NCI-H1694 (cell line): ENCODE results near the gene PIAS2.

Experiments used
- DNase-seq: peaks from one replicate; lab custom pipeline; 2025; lab: John Stamatoyannopoulos, UW

The PIAS2 gene

DNA sequence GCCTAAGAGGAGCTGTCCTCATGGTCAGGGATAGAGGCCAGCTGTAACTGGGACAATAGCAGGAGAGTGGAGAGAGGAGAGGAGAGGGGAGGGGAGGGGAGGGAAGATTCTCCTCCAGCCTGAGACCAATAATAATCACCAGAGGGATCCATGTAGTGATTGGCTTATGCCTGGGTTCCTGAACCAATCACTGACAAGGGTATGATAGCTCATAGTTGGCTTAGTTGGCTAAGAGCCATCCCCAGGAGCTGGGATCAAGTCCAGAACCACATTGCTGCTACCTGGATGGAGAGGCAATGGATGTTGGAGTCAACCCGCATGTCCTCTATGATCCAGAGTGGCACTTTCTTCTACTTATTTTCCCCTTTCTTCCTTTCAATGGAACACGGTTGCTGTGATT is 152.7 kb downstream of the PIAS2 start:
- DNase-seq = no peak

DNA sequence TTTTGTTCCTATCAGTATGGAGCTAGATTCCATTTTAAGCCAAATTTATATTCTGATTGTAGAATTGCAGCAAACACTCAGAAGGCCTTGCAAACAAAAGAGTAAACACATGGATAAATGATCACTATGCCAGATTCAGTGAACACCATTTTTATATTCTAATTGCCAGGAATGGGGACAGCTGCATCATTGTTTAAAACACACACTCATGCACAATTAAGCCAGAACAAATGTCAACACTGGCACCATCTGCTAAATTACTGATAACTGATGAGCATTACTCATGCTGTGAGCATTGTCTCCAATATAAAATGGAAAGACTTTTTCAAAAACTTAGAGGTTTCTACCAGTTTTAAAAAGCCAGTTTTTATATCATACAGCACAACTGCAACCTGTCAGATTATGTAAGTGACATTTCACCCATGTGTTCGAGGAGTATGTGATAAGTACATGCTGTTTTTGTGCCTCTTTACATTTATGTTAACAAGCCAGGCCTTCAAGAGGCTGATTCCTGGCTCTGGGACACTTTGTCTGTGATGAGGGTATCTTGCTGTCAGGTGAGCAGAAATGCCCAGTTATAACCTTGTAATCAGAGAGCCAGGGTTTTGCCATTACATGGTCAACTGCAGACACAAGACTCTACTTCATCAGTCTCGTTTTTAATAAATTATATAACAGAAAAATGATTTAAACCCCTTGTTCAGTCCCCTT is 156.1 kb downstream of the PIAS2 start:
- peak; percentile 91 for DNase-seq

DNA sequence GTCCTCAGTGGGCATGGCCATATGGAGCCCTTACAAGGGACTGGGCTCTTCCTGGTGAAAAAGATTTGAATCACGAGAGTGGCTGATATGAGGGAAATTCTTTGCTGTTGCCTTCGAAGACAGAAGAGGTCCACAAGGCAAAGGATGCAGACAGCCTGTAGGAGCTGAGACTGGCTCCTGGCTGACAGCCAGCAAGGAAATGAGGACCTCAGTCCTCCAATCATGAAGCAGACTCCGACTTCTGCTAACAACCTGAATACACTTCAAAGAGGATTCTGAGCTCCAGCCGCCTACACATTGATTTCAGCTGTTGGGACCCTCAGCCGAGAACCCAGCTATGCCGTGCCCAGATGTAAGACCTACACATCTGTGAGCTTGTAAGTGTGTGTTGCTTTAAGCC is 157.4 kb downstream of the PIAS2 start:
- no peak for DNase-seq

DNA sequence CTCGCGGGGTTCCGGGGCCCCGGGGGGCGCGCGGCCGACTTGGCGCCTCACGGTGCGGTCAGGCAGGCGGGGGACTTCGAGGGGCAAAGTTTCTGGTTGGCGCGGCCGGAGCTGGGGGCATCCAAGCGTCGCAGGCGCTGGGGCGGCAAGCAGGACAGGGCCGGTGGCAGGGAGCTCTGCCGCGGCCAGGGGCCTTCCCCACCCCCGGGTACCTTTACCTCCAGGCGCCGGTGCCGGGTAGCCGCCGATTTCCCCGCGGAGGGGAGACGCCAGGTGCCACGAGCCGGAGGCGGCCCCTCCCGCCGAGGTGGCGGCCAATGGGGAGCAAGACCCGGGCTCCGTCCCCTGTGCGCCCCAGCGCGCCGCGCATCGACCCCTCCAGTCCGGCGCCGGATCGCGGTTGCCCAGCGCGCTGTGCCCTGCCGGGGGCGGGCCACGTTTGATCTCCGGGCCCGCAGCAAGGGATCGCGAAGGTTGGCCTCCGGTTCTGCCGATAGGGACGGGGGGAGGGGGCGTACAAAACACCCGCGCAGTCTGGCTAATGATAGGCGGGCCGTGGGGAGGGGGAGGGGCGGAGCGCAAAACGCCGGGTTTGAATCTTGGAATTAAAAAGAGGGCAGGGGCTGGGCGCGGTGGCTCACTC is 160.6 kb downstream of the PIAS2 start, which contains the start of gene ST8SIA5:
Gene ST8SIA5 (minus strand): TSS at position 495 of the 643 bp plus-strand sequence. CDS start 545 bp downstream, outside the sequence.
- DNase-seq = no peak

DNA sequence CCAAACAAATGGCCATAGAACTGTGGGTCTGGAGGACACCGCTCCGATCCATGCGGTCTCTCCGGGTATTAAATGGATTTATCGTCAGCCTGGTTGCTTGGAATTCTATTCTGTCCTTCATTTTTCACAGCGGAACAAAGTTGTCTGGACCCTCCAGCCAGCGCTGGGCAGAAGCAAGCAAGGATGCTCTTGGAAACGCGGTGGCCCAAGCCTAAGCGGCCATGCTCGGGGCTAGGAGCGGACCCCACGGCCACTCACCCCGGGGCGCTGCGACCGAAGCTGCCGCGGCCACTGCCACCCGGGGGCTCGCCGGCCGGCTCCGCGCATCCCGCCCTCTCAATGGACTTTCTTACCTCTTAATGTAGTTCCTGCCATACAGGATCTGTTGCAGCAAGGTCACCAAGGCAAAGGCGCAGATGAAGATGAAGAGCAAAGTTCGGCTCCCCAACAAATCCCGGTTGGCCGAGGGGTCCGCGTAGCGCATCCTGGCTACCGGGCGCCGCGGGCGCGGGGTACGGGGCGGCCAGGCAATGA is 161.2 kb downstream of the PIAS2 start:
- no peak for DNase-seq

DNA sequence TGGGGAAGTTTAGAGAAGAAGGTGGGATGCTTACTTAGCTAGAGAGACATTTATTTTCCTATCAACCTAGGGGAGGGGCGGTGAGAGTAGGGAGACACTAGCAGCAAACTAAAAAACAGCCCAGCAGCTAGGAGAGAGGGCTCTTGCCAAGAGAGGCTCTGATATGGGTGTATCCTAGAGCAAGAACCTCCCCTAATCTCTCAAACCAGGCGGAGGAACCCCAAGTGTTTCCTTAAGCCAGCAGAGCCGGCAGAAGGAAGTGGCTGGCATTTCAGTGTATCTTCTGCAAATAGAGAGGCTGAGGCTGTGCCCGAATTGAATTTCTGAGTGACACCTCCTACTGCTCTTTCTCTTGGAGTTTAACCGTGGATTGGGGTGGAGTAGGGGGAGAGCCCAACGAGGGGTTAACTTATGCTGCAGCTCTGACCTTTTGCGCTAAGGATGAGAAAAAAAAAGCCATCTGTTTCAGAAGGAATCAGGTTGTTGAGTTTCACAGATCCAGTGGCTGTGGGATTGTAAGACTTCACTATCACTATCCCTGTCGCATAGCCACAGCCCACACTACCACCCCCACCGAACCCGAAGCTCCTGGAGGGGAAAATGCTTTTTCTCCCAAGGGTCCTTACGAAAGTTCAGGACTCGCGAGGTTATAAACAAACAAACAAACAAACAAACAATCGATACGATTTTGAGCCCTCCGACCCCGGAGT is 161.8 kb downstream of the PIAS2 start:
- no peak for DNase-seq

DNA sequence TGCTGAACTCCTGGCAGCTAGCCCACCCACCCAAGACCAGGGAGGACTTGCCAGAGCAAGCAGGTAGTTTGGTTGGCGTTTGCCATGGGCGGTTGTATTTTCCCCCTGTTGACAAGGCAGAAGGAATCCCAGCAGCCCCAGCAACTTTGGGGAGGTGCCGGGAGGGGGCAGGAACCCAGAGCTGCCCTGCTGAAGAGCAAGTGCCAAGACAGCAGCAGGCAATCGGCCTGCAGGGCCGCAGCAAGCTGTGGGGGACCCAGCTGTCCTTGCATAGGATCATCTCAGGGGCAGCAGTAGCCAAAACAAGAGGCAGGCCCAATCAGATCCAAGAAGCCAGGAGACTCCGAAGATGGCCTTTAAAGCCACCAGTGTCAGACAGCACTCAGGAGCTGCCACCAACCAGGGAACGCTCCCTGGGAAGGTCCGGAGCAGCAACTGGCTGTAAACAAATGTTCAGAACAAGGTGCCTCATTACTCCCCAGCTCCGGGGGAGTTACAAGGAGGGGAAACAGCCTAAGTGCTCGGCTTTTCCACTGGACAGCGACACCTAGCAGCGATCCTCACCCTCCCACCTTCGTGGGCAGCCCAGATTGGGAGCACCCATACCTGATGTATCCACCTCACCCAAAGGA is 162.5 kb downstream of the PIAS2 start:
- DNase-seq = no peak

DNA sequence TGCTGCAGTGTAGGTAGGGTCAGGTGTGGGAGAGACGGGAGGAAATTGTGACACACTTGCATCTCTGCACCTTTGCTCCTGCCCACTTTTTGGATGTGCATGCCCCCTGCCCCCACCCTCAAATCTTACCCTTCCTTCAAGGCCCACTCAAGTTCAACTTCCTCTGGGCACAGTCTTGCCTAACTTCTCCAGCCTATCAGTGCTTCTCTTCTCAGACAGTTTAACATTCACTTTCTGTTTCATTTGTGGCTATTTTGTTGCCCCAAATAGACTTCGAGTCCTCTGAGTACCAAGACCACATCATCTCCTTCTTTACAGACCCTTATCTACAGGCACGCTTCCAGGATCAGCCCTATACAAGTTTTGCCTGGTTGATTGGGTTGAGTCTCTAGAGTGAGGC is 163.1 kb downstream of the PIAS2 start:
- no peak for DNase-seq
